Caco-2 (cell line): ENCODE results near the gene CD40. TPM values are rescaled to one million over a fixed set of nuclear protein-coding genes. Genes with fewer than 3 reads are reported as not detected.

Source experiments
- BruUV-seq: library from RNA; stranded (reverse); fragments of 400-500 nt; replicated peaks from 2 replicates; lab custom pipeline; 2021; lab: Mats Ljungman, UMichigan
- CTCF ChIA-PET: fragments of 300-600 bp; sonication (Branson Sonifier 250); formaldehyde crosslinking; loops from one replicate; lab custom pipeline; 2022; ENCODE audit warnings: antibody characterized with exemption; lab: Charles Lee
- POLR2A ChIA-PET: fragments of 300-600 bp; sonication (Branson Sonifier 250); formaldehyde crosslinking; loops from one replicate; lab custom pipeline; 2022; ENCODE audit warnings: antibody characterized with exemption; lab: Charles Lee
- DNase-seq, 2 experiments: peaks; one replicate each; pipeline versions ENCODE4 v3.0.0 to v3.0.0-alpha.2; 2020 to 2022
- H3K27me3 ChIP-seq: replicated peaks from 2 replicates; pipeline ENCODE4 v1.6.0; 2011; ENCODE audit warnings: low read length; ENCODE audit not compliant: control insufficient read depth, insufficient read depth
- H3K36me3 ChIP-seq: 2 replicates; pipeline ENCODE4 v1.5.1; 2011; ENCODE audit warnings: low read length; ENCODE audit not compliant: control insufficient read depth, insufficient read depth
- H3K4me1 ChIP-seq: fragments of 250-450 bp; sonication (Bioruptor Pico); 2 replicates; pipeline ENCODE4 v1.5.1; 2020; ENCODE audit warnings: mild to moderate bottlenecking
- H3K4me3 ChIP-seq: 2 replicates; pipeline ENCODE4 v1.5.1; 2011; ENCODE audit warnings: low read depth, mild to moderate bottlenecking, control low read depth, low read length
- H3K9me3 ChIP-seq: fragments of 250-450 bp; sonication (Bioruptor Pico); 2 replicates; pipeline ENCODE4 v1.5.1; 2020; ENCODE audit warnings: mild to moderate bottlenecking, moderate library complexity
- H3K27ac Mint-ChIP-seq: one replicate; pipeline ENCODE4 v1.8.0; 2022; ENCODE audit warnings: mixed read lengths; ENCODE audit not compliant: unreplicated experiment
- H3K27me3 Mint-ChIP-seq: one replicate; pipeline ENCODE4 v1.8.0; 2022; ENCODE audit warnings: mixed read lengths; ENCODE audit not compliant: insufficient read depth, unreplicated experiment
- H3K36me3 Mint-ChIP-seq: one replicate; pipeline ENCODE4 v1.8.0; 2022; ENCODE audit warnings: mild to moderate bottlenecking, mixed read lengths; ENCODE audit not compliant: insufficient read depth, unreplicated experiment
- H3K4me1 Mint-ChIP-seq: one replicate; pipeline ENCODE4 v1.8.0; 2022; ENCODE audit warnings: low read depth, mixed read lengths; ENCODE audit not compliant: unreplicated experiment
- H3K4me3 Mint-ChIP-seq: one replicate; pipeline ENCODE4 v1.8.0; 2022; ENCODE audit warnings: mild to moderate bottlenecking, moderate library complexity, mixed read lengths; ENCODE audit not compliant: unreplicated experiment
- H3K9me3 Mint-ChIP-seq: one replicate; pipeline ENCODE4 v1.8.0; 2022; ENCODE audit warnings: mixed read lengths; ENCODE audit not compliant: unreplicated experiment
- CTCF ChIP-seq, 2 experiments: fragments of 200-600 bp in 1 of 2; IDR thresholded peaks; 1 replicate in 1 of 2; 2 replicates in 1 of 2; pipeline versions ENCODE4 v1.5.1 to v1.8.0; 2011 to 2022; ENCODE audit warnings: antibody characterized with exemption in 1 of 2, control low read depth in 1 of 2, inconsistent platforms in 1 of 2, low read depth in 1 of 2, low read length in 1 of 2, mild to moderate bottlenecking in 1 of 2, moderate library complexity in 1 of 2; ENCODE audit not compliant: insufficient read depth in 1 of 2, severe bottlenecking in 1 of 2, unreplicated experiment in 1 of 2
- intact Hi-C: fragments of 100-400 bp; cut with micrococcal nuclease; formaldehyde crosslinking; loops from one replicate; pipeline ENCODE4 v1.10.0; 2022; ENCODE audit not compliant: unreplicated experiment
- total RNA-seq: library from RNA; stranded (reverse); gene quantifications from 2 replicates; pipeline ENCODE4 v1.2.3, GENCODE V29; 2022

CD40 gene
- total RNA-seq, 1 experiment from 2014 or later, result not detected

- H3K27ac Mint-ChIP-seq, result no peak overlapping the region
- Histone ChIP-seq H3K4me1 (no peaks in the 10 kb centered on the region), H3K4me3 (no peak overlapping the region), H3K9me3 (no peaks in the 10 kb centered on the region), H3K27me3 (peaks cover 1% of the 10 kb centered on the region; the same call in 1 of the 2 replicates), H3K36me3 (no peaks in the 10 kb centered on the region)
- BruUV-seq, result no TSS peak
- H3K4me1 Mint-ChIP-seq, result no peaks in the 10 kb centered on the region
- H3K27me3 Mint-ChIP-seq, result peaks cover 46% of the 10 kb centered on the region
- no peak overlapping the region for H3K4me3 Mint-ChIP-seq
- no peak for TF ChIP-seq CTCF (IDR thresholded peaks at IDR 0.05; ENCODE audit: insufficient read depth in 1 of 2, low read depth in 1 of 2, low read length in 1 of 2, severe bottlenecking in 1 of 2, unreplicated experiment in 1 of 2)
- POLR2A ChIA-PET, result no interaction called here
- H3K36me3 Mint-ChIP-seq, result no peaks in the 10 kb centered on the region
- DNase-seq, result no peak
- H3K9me3 Mint-ChIP-seq, result no peaks in the 10 kb centered on the region
- CTCF ChIA-PET, result interaction anchor here (0.7 kb wide), 2 partner anchors 7 to 405 kb away, joined by 4 to 5 read pairs; no protein-coding TSS in a partner anchor
- intact Hi-C loops, result no loop called here
Observed at GRCh38 chr20:46139266-46139889, 21.3 kb downstream of the CD40 start.

- intact Hi-C loops, result no loop called here
- TF ChIP-seq CTCF (IDR thresholded peaks at IDR 0.05; ENCODE audit: insufficient read depth in 1 of 2, low read depth in 1 of 2, low read length in 1 of 2, severe bottlenecking in 1 of 2, unreplicated experiment in 1 of 2), result no peak
Observed at GRCh38 chr20:46139908-46140482, 21.9 kb downstream of the CD40 start.

DNA sequence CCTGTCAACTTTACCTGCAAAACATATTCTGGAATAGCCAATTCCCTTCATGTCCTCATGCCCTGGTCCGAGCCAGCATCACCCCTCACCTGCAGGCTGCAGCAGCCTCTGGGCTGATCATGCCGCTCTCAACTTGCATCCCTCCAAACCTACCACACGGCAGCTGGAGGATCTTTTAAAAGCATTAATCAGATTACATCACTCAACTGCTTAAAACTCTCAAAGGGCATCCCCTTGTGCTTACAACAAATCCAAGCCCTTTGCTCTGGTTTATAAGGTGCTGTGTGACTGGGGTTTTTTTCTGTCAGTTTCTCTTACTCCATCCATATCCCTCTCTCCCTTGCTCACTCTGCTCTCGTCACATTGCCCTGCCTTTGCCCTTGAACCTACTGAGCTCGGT is 24.0 kb downstream of the CD40 start:
- peaks cover 1% of the 10 kb centered on the region; the same call in 1 of the 2 replicates for H3K27me3 ChIP-seq
- ChIA-PET CTCF (no interaction called here), POLR2A (no interaction called here)
- H3K9me3 ChIP-seq, result no peaks in the 10 kb centered on the region
- DNase-seq, result no peak
- intact Hi-C loops, result no loop called here
- Mint-ChIP-seq H3K4me1 (no peaks in the 10 kb centered on the region), H3K4me3 (no peak overlapping the region), H3K36me3 (no peaks in the 10 kb centered on the region), H3K27me3 (peaks cover 40% of the 10 kb centered on the region), H3K9me3 (no peaks in the 10 kb centered on the region), H3K27ac (no peak overlapping the region)
- H3K4me3 ChIP-seq, result no peak overlapping the region
- TF ChIP-seq CTCF (IDR thresholded peaks at IDR 0.05; ENCODE audit: insufficient read depth in 1 of 2, low read depth in 1 of 2, low read length in 1 of 2, severe bottlenecking in 1 of 2, unreplicated experiment in 1 of 2), result no peak
- H3K4me1 ChIP-seq, result no peaks in the 10 kb centered on the region
- BruUV-seq, result no TSS peak
- H3K36me3 ChIP-seq, result no peaks in the 10 kb centered on the region

More at GRCh38 chr20:46139908-46140482, 21.9 kb downstream of the CD40 start:
- Mint-ChIP-seq H3K9me3 (no peaks in the 10 kb centered on the region), H3K4me3 (no peak overlapping the region), H3K36me3 (no peaks in the 10 kb centered on the region), H3K27ac (no peak overlapping the region), H3K27me3 (peaks cover 45% of the 10 kb centered on the region), H3K4me1 (no peaks in the 10 kb centered on the region)
- H3K4me1 ChIP-seq, result no peaks in the 10 kb centered on the region
- CTCF ChIA-PET, result interaction anchor here (0.7 kb wide), 2 partner anchors 8 to 405 kb away, joined by 4 to 5 read pairs; no protein-coding TSS in a partner anchor
- POLR2A ChIA-PET, result interaction anchor here (0.6 kb wide), 1 partner anchor 11 kb away, joined by 3 read pairs; no protein-coding TSS in a partner anchor
- H3K4me3 ChIP-seq, result no peak overlapping the region
- DNase-seq, result no peak
- no peaks in the 10 kb centered on the region for H3K36me3 ChIP-seq
- H3K27me3 ChIP-seq, result peaks cover 1% of the 10 kb centered on the region; the same call in 1 of the 2 replicates
- BruUV-seq, result no TSS peak
- no peaks in the 10 kb centered on the region for H3K9me3 ChIP-seq
